Loucy (cell line): Measurements from ENCODE around the gene S100A8.

Experiments used
- H2AFZ ChIP-seq: fragments of 200-600 bp; sonication (generic); 2 replicates; pipeline ENCODE4 v1.6.0; 2016; ENCODE audit warnings: antibody characterized with exemption, mild to moderate bottlenecking, low read length, moderate library complexity
- H3F3A ChIP-seq: fragments of 200-600 bp; 2 replicates; pipeline ENCODE4 v1.6.0; 2016; ENCODE audit warnings: antibody characterized with exemption, low read depth, mild to moderate bottlenecking
- H3K27me3 ChIP-seq: fragments of 200-600 bp; sonication (generic); 2 replicates; pipeline ENCODE4 v1.6.1; 2014; ENCODE audit warnings: low read length, mild to moderate bottlenecking; ENCODE audit not compliant: insufficient read depth, poor library complexity, severe bottlenecking
- H3K36me3 ChIP-seq: fragments of 200-600 bp; sonication (generic); 2 replicates; pipeline ENCODE4 v1.6.1; 2016; ENCODE audit warnings: low read length; ENCODE audit not compliant: insufficient read depth
- H3K4me1 ChIP-seq: fragments of 200-600 bp; sonication (generic); 2 replicates; pipeline ENCODE4 v1.5.1; 2014; ENCODE audit warnings: low read length, mild to moderate bottlenecking; ENCODE audit not compliant: insufficient read depth, poor library complexity, severe bottlenecking
- H3K4me2 ChIP-seq: fragments of 200-600 bp; sonication (generic); 2 replicates; pipeline ENCODE4 v1.6.0; 2014; ENCODE audit warnings: antibody characterized with exemption, low read length, low read depth, mild to moderate bottlenecking; ENCODE audit not compliant: poor library complexity, severe bottlenecking
- H3K4me3 ChIP-seq: fragments of 200-600 bp; sonication (generic); 2 replicates; pipeline ENCODE4 v1.5.1; 2014; ENCODE audit warnings: low read length, mild to moderate bottlenecking, mixed read lengths; ENCODE audit not compliant: poor library complexity, severe bottlenecking
- H3K79me2 ChIP-seq: fragments of 200-600 bp; sonication (generic); 2 replicates; pipeline ENCODE4 v1.6.1; 2014; ENCODE audit warnings: low read length; ENCODE audit not compliant: insufficient read depth
- H3K9ac ChIP-seq: fragments of 200-600 bp; sonication (generic); 2 replicates; pipeline ENCODE4 v1.6.0; 2014; ENCODE audit warnings: mild to moderate bottlenecking, low read depth, low read length, moderate library complexity; ENCODE audit not compliant: poor library complexity, severe bottlenecking
- H3K9me2 ChIP-seq: fragments of 200-600 bp; sonication (generic); replicated peaks from 2 replicates; pipeline ENCODE4 v1.6.1; 2016; ENCODE audit warnings: low read depth, low read length, mixed read lengths
- H3K9me3 ChIP-seq: fragments of 200-600 bp; sonication (generic); 2 replicates; pipeline ENCODE4 v1.6.1; 2014; ENCODE audit warnings: mild to moderate bottlenecking, antibody characterized with exemption, low read length, low read depth; ENCODE audit not compliant: insufficient read depth
- H4K20me1 ChIP-seq: fragments of 200-600 bp; sonication (generic); 2 replicates; pipeline ENCODE4 v1.6.0; 2014; ENCODE audit warnings: antibody characterized with exemption, low read length, mild to moderate bottlenecking; ENCODE audit not compliant: insufficient read depth, poor library complexity, severe bottlenecking
- CTCF ChIP-seq: fragments of 200-600 bp; sonication (generic); conservative IDR thresholded peaks from 2 replicates; pipeline ENCODE4 v1.5.1; 2014; ENCODE audit warnings: mild to moderate bottlenecking, antibody characterized with exemption, low read length
- EZH2phosphoT487 ChIP-seq: fragments of 200-600 bp; IDR thresholded peaks from 2 replicates; pipeline ENCODE4 v1.6.1; 2018; ENCODE audit warnings: antibody characterized with exemption, mild to moderate bottlenecking, moderate library complexity, borderline replicate concordance

The S100A8 gene

GRCh38 chr1:153360190-153360589 lies 30.7 kb downstream of the S100A8 start:
- H3K36me3 ChIP-seq: no peaks in the 10 kb centered on the region
- H2AFZ ChIP-seq: no peak overlapping the region
- H3F3A ChIP-seq: no peaks in the 10 kb centered on the region
- H3K79me2 ChIP-seq: no peaks in the 10 kb centered on the region
- H3K9me3 ChIP-seq: no peaks in the 10 kb centered on the region
- H3K4me2 ChIP-seq: no peak overlapping the region
- no peaks in the 10 kb centered on the region for H3K9me2 ChIP-seq
- TF ChIP-seq EZH2phosphoT487: no peak
- TF ChIP-seq CTCF: no peak
- no peaks in the 10 kb centered on the region for H3K27me3 ChIP-seq
- H3K4me3 ChIP-seq: no peak overlapping the region
- no peak overlapping the region for H3K9ac ChIP-seq
- H3K4me1 ChIP-seq: no peaks in the 10 kb centered on the region
- no peaks in the 10 kb centered on the region for H4K20me1 ChIP-seq

GRCh38 chr1:153359241-153359640 lies 31.6 kb downstream of the S100A8 start:
- Histone ChIP-seq H3K79me2 (no peaks in the 10 kb centered on the region), H3K27me3 (no peaks in the 10 kb centered on the region), H3K9me3 (no peaks in the 10 kb centered on the region), H4K20me1 (no peaks in the 10 kb centered on the region), H3K4me1 (no peaks in the 10 kb centered on the region), H3F3A (no peaks in the 10 kb centered on the region), H3K36me3 (no peaks in the 10 kb centered on the region), H3K4me3 (no peak overlapping the region), H3K9ac (no peak overlapping the region), H3K4me2 (no peak overlapping the region), H3K9me2 (no peaks in the 10 kb centered on the region), H2AFZ (no peak overlapping the region)
- TF ChIP-seq CTCF: no peak
- no peak for TF ChIP-seq EZH2phosphoT487

- Histone ChIP-seq H3K79me2 (no peaks in the 10 kb centered on the region), H3K27me3 (no peaks in the 10 kb centered on the region), H3K9ac (no peak overlapping the region), H3K9me2 (no peaks in the 10 kb centered on the region), H3K4me1 (no peaks in the 10 kb centered on the region), H3F3A (no peaks in the 10 kb centered on the region), H2AFZ (no peak overlapping the region), H4K20me1 (no peaks in the 10 kb centered on the region), H3K9me3 (no peaks in the 10 kb centered on the region), H3K4me2 (no peak overlapping the region), H3K4me3 (no peak overlapping the region), H3K36me3 (no peaks in the 10 kb centered on the region)
- no peak for TF ChIP-seq CTCF
- no peak for TF ChIP-seq EZH2phosphoT487
Observed at GRCh38 chr1:153358691-153358975, 32.2 kb downstream of the S100A8 start.
